GM12873 (cell line): ENCODE data around the gene PTPRD.
A peak's percentile ranks its signal among the peaks of the same experiment; 100 is the strongest.

Source experiments
- TF ChIP-seq, protein P1 (sequence below): IDR thresholded peaks from 2 replicates; pipeline ENCODE4 v1.5.1; 2012; ENCODE audit warnings: low read depth, mild to moderate bottlenecking, moderate library complexity, low read length, control low read depth; ENCODE audit not compliant: insufficient read depth; ENCODE audit errors: missing control alignments

PTPRD gene

DNA sequence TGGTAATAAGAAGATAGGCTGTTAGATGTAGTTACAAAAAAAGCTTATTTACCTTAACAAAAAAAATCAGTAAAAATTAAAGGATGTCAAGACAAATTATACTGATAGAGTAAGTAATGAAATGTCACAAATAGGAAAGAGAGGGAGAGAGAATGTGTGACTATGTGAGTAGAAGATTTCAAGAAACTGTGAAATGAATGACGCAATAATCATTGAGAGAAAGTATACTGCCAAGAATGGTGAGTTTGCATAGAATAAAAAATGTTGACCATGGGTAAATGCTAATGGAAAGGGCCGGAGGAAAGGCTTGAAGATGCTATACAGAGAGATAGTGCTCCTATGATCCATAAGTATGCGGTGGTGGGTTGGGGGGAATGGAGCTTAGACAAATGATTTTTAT lies 100.7 kb downstream of the PTPRD start:
- TF ChIP-seq, protein P1, sequence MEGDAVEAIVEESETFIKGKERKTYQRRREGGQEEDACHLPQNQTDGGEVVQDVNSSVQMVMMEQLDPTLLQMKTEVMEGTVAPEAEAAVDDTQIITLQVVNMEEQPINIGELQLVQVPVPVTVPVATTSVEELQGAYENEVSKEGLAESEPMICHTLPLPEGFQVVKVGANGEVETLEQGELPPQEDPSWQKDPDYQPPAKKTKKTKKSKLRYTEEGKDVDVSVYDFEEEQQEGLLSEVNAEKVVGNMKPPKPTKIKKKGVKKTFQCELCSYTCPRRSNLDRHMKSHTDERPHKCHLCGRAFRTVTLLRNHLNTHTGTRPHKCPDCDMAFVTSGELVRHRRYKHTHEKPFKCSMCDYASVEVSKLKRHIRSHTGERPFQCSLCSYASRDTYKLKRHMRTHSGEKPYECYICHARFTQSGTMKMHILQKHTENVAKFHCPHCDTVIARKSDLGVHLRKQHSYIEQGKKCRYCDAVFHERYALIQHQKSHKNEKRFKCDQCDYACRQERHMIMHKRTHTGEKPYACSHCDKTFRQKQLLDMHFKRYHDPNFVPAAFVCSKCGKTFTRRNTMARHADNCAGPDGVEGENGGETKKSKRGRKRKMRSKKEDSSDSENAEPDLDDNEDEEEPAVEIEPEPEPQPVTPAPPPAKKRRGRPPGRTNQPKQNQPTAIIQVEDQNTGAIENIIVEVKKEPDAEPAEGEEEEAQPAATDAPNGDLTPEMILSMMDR: no peak

DNA sequence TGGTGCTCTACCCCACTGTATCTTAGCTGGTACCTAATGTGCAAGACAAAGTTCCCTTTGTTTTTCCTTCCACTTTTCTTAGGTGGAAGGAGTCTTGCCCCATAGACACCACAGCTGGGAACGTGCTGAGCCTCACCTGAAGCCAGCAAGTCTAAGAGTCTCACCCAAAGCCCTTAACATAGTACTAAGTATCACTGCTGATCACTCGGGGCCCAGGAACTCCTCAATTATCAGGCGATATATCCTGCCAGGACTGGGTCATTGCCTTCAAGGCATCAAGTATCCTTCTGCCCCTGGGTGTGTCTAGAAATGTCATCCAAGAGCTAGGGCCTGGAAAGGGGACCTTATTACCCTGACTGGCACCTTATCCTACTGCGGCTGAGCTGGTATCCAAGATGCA lies 123.9 kb downstream of the PTPRD start:
- TF ChIP-seq, protein P1: no peak

DNA sequence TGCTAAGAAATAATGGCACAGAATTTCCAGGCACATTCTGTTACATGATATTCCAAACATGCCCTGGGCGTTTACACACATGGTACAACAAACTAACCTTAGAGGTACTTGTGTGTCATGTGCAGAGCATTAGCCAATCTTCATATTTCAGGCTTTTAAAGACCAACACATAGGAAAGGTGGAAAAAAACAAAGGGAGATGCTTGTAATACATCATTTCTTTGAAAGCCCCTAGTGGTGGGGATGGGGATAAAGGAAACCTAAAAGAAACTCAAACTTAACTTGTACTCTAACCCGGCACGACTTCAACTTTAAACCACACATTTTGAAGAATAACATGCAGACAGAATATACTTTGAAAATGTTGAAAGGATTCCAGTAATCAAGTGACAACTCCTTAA lies 133.6 kb downstream of the PTPRD start:
- TF ChIP-seq, protein P1: peak; percentile 41

DNA sequence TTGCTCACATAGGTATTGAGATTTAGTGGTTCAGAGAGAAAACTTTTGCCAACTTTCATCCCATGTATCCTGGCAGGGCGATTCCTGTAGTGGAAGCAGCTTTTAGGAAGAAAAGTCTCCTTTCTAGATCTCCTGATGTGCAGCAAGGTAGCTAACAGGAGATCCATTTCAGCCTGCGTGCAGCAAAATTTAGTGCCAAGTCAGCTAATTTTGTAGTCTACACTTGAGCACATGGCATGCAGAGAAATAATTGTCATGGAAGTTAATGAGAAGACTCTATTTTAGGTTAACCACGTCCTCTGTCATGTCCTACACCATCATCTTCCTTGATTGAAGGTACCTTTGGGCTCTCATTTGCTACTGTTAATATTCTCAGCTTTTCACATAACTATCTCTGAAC lies 165.8 kb downstream of the PTPRD start:
- TF ChIP-seq, protein P1: no peak

DNA sequence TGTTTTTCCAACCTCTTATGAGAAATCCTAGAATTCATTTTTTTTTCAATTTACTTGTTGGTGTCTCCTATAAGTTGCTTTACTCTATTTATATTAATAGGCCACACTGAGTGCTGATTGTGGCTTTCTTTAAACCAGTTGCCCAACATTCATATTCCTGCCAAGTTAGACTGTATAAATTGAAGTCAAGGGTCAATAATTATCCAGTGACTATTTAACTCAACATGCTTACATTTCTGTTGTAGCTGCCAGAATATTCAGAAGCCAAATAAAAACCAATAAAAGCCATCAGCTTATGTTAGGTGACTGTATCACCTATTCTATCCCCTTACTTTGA lies 169.0 kb downstream of the PTPRD start:
- TF ChIP-seq, protein P1: no peak

DNA sequence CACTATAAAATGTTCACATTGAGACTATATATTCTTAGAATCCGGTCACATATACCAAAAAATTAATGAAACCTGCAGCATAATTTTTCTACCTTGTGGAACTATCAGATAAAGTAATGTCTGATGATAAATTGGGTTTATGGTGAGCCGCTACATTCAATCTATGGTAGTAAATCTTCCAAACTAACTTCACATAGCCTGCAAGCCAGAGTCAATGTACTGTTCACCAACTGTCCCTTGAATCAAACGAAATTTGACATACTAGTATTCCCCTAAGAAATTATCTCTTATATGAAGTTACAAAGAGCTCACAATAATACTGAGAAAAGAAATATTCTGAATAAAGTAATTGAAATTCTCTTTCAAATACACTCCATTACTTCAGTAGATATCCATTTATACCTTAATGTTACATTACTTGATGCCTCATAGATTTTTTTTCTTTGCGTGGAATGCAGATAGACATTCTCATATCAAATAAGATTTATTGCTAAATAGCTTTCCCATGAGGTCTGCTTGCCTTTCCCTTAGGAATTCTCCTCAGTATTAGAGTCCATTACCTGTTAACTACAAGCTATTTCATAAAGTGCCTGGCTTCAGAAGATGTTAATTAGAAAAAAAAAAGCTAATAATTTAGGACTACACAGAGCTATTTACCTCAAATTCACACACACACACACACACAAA lies 169.5 kb downstream of the PTPRD start:
- TF ChIP-seq, protein P1: no peak

DNA sequence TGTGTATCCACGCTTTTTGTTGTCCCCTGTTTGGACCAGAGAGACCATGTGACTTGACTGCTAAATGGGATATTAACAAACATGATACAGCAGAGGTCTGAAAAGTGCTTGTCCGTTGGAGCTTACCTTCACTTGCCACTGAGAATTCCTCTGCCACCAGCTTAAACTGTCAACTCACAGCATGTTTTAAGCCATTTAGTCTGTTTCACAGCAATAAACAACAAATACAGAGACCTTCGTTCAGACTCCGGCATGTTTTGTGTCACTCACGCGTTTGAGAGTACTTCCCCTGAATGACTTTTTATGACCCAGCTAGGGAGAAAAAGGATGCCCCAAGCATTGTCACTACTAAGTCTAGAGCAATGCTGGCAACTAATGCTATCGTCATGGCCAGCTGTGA lies 173.8 kb downstream of the PTPRD start:
- TF ChIP-seq, protein P1: no peak
